HL-60 (cell line): ENCODE data around the gene TOP2A.

Experiments used
- DNase-seq, 2 experiments: peaks; one replicate each; pipeline ENCODE4 v3.0.0-alpha.2; 2010 to 2020; ENCODE audit warnings: low read depth in 1 of 2, low spot score in 1 of 2
- H3K27ac ChIP-seq: fragments of 250-450 bp; sonication (Bioruptor Pico); replicated peaks from 2 replicates; pipeline ENCODE4 v1.5.1; 2020; ENCODE audit warnings: mild to moderate bottlenecking, moderate library complexity
- H3K27me3 ChIP-seq: fragments of 250-450 bp; sonication (Bioruptor Pico); 2 replicates; pipeline ENCODE4 v1.5.1; 2021; ENCODE audit warnings: mild to moderate bottlenecking, moderate library complexity; ENCODE audit not compliant: insufficient read depth, poor library complexity, severe bottlenecking
- H3K4me3 ChIP-seq: replicated peaks from 2 replicates; pipeline ENCODE4 v1.5.1; 2011; ENCODE audit warnings: mild to moderate bottlenecking, control low read depth, low read length; ENCODE audit not compliant: insufficient read depth
- GABPA ChIP-seq: IDR thresholded peaks from 2 replicates; pipeline ENCODE4 v1.6.1; 2012; ENCODE audit warnings: low read depth
- POLR2AphosphoS5 ChIP-seq: IDR thresholded peaks from 2 replicates; pipeline ENCODE4 v1.6.1; 2012; ENCODE audit warnings: low read depth
- REST ChIP-seq: IDR thresholded peaks from 2 replicates; pipeline ENCODE4 v1.6.1; 2012; ENCODE audit warnings: low read depth; ENCODE audit not compliant: insufficient replicate concordance
- SPI1 ChIP-seq: IDR thresholded peaks from 2 replicates; pipeline ENCODE4 v1.6.1; 2012; ENCODE audit warnings: low read depth, mild to moderate bottlenecking, borderline replicate concordance
- TF ChIP-seq, protein P1 (sequence below): IDR thresholded peaks from one replicate; pipeline ENCODE4 v1.5.1; 2011; ENCODE audit warnings: low read length, control low read depth, inconsistent platforms; ENCODE audit not compliant: insufficient read depth

Gene TOP2A

DNA sequence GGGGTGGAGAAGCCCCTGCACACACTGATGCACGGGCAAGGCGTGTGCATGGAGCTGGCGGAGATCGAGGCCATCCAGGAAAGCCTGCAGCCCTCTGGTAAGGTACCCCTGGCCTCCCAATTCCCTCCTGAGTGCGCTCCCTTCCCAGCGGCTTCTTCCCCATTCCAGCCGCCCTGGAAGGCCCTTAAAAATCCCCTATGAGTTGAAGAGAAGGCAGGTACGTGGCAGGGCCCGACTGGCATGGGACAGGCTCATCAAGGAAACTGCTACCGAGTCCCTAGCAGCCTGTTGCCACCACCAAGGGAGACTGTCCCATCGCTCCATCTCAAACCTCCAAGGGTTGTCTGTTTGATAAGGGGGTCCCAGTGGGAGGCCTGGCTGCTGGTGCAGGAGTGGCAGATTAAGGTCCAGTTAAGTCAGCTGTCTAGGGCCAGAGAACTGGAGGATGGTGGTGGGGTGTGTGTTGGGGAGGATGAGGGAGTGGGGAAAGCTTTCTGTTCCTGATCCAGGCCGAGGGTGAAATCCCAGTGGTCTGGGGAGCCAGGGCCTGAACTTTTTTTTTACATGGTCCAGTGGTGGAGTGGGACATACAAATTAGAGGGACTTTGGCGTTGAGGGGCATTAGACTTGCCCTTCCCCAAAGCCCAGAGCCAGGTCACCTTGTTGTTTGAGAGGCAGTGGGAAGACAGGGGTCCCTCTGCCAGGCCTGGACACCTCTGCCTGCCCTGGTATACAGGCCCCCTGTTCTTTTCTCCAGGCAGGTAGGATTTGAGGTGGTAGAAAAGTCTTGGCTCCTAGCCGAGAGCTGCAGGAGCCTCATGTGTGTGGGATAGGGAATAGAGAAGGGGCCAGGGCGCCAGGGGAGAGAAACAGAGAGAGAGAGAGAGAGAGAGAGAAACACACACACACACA lies 26.5 kb upstream of the TOP2A start:
- H3K4me3 ChIP-seq, result peak overlapping the region; percentile 40
- H3K27me3 ChIP-seq, result peaks cover 2% of the 10 kb centered on the region
- TF ChIP-seq REST (no peak), POLR2AphosphoS5 (no peak), GABPA (no peak), SPI1 (no peak)
- TF ChIP-seq, protein P1, sequence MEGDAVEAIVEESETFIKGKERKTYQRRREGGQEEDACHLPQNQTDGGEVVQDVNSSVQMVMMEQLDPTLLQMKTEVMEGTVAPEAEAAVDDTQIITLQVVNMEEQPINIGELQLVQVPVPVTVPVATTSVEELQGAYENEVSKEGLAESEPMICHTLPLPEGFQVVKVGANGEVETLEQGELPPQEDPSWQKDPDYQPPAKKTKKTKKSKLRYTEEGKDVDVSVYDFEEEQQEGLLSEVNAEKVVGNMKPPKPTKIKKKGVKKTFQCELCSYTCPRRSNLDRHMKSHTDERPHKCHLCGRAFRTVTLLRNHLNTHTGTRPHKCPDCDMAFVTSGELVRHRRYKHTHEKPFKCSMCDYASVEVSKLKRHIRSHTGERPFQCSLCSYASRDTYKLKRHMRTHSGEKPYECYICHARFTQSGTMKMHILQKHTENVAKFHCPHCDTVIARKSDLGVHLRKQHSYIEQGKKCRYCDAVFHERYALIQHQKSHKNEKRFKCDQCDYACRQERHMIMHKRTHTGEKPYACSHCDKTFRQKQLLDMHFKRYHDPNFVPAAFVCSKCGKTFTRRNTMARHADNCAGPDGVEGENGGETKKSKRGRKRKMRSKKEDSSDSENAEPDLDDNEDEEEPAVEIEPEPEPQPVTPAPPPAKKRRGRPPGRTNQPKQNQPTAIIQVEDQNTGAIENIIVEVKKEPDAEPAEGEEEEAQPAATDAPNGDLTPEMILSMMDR, result no peak
- H3K27ac ChIP-seq, result no peak overlapping the region
- DNase-seq, result no peak

GRCh38 chr17:40443196-40443987 lies 25.7 kb upstream of the TOP2A start, which contains the start of gene IGFBP4:
Gene IGFBP4 (plus strand): TSS chr17:40443450. CDS start chr17:40443736, 286 bp downstream.
- DNase-seq, result peak; percentile 51 to 69
- peak within 1 kb of the TSS; percentile 40 for H3K4me3 ChIP-seq
- H3K27ac ChIP-seq, result no peak within 1 kb of the TSS
- H3K27me3 ChIP-seq, result peaks cover 2% of the 10 kb centered on the region
- TF ChIP-seq POLR2AphosphoS5 (no peak), REST (no peak), SPI1 (no peak), GABPA (no peak)
- TF ChIP-seq, protein P1, result no peak

DNA sequence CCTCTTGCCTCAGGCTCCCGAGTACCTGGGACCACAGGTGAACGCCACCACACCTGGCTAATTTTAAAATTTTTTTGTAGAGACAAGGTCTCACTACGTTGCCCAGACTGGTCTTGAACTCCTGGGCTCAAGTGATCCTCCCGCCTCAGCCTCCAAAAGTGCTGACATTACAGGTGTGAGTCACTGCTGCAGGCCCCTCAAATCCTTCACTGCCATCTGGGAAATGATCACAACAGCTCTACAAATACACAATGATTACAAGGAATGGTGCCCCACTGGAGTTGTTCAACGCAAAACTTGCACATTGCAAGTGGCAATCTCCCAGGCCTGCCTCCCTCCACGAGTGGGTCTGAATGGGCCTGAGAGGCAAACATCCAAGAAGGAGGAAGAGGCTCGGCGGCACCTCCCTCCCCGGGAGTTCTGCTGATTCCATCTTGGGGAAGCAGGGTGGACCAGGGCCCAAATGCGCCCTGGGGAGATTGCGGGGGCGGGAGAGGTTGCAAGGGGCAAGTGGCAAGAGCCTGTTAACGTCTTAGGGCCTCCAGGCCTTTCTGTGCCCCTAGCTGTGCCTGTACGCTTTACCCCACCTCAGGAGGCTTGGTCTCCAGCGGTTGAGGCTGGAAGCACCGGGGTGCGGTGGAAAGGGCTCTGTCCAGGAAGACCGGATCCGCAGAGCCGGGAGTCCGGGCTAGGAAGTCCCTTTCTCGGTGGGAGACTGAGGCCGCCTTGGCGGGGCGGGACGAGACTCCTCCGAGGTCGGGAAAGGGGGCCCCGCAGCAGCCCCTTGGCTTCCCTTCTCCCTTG lies 24.9 kb upstream of the TOP2A start:
- Histone ChIP-seq H3K27me3 (peaks cover 2% of the 10 kb centered on the region), H3K27ac (no peak overlapping the region)

More for the DNA sequence above, 24.9 kb upstream of the TOP2A start:
- H3K4me3 ChIP-seq, result peak overlapping the region; percentile 40
- DNase-seq, result no peak
- TF ChIP-seq, protein P1, result no peak
- TF ChIP-seq GABPA, result no peak
- TF ChIP-seq POLR2AphosphoS5, result no peak
- TF ChIP-seq SPI1, result no peak
- no peak for TF ChIP-seq REST
